GM18909 (cell line): ENCODE results near the gene BNIP2.
"Not testable (repeated sequence)": the region's sequence is repeated elsewhere in the genome, so short reads cannot be mapped to it uniquely, and the experiment has no call there.

Experiments
- ATAC-seq: cut with Tn5 transposase; IDR thresholded peaks from one replicate; pipeline ENCODE4 v1.9.1; 2021; ENCODE audit warnings: mild to moderate bottlenecking; ENCODE audit not compliant: unreplicated experiment, poor library complexity

Gene BNIP2, protein sequence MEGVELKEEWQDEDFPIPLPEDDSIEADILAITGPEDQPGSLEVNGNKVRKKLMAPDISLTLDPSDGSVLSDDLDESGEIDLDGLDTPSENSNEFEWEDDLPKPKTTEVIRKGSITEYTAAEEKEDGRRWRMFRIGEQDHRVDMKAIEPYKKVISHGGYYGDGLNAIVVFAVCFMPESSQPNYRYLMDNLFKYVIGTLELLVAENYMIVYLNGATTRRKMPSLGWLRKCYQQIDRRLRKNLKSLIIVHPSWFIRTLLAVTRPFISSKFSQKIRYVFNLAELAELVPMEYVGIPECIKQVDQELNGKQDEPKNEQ

DNA sequence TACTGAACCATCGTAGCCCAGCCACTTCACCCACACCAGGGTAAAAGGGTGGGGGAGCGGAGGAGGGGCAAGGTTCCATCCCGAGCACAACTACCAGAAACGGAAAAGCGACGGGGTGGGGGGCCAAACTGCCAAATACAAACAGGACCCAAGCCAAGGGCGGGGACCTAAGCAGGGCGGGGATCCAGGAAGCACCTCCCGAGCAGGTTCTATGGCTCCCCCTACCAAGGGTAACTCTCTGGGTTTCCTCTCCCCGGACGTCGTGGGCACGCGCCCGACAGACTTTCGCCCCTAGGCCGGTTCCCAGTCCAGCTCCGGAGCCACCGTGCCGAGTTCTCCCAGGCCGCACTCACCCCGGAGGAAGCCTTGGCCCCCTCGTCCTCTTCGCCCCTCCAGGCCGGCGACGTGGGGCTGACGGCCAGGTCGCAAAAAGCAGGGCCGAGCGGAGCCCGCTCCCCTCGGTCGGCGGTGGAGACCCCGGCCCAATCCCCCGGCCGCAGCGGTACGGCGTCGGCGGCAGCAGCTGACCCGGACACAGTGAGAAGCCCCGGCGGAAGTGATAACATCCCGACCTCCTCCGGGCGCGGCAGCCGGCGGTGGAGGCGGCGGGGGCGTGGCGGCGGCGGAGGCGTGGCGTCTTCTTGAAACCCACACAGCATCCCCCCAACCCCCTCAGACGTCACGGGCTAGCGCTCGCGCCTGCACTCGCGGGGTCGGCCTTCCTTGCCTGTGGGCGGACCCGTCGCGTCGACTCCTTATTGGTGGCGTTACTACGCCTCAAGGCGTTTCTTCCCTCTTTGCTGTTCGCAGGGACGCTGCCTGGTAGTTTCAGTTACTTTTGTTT is at the start of gene BNIP2:
Gene BNIP2, minus strand, starts transcription at position 539 of the 844 bp plus-strand sequence. CDS start 6,863 bp downstream, outside the sequence.
- peak; percentile 84 for ATAC-seq

GRCh38 chr15:59738676-59739075 is 49.6 kb upstream of the BNIP2 start:
- no peak for ATAC-seq

DNA sequence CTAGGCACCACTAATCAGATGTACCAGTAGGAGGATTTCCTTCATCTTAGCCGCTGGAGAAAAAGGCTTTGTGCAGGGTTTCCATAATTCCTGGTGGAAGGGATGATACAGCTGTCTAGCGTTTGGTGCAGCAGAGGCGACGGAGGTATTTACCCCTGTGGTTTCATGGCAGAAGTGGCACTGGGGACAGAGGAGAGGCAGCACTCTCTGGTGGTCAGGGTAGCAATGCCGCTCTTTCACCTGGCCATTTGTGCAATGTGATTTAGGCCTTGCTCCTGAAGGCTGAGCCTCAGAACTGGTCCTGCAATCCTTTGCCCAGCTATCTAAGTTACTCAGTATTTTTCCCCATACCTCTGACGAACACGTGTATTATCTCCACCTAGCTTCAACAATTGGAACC is 47.1 kb upstream of the BNIP2 start:
- no peak for ATAC-seq

- ATAC-seq: no peak
Observed at GRCh38 chr15:59725151-59725486, 36.0 kb upstream of the BNIP2 start.

- no peak for ATAC-seq
Observed at GRCh38 chr15:59723687-59724346, 34.7 kb upstream of the BNIP2 start.

GRCh38 chr15:59722476-59722875 is 33.4 kb upstream of the BNIP2 start:
- no peak for ATAC-seq

GRCh38 chr15:59722037-59722436 is 32.9 kb upstream of the BNIP2 start:
- no peak for ATAC-seq

DNA sequence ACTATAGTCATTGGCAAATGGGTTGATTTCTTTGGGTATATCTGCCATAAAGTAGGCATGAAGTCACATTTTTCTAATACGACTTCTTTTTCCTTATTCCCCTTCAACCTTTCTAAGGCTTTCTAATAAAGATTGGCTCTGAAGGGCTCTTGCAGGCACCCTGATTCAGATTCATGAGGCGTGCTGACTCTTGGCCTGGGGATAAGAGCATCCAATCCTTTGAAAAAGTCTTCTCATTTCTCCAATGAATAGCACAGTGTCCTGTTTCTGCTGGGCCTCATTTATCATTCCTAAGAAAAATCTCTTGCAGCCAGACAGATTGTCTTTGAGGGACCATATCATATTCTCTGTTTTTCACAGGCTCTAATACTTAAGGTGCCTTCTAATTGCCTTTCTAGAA is 32.3 kb upstream of the BNIP2 start:
- ATAC-seq: no peak

GRCh38 chr15:59713177-59713576 is 24.1 kb upstream of the BNIP2 start:
- no peak for ATAC-seq

- ATAC-seq: no peak
Observed at GRCh38 chr15:59711451-59712243, 22.5 kb upstream of the BNIP2 start.

GRCh38 chr15:59707619-59708018 is 18.5 kb upstream of the BNIP2 start:
- no peak for ATAC-seq

DNA sequence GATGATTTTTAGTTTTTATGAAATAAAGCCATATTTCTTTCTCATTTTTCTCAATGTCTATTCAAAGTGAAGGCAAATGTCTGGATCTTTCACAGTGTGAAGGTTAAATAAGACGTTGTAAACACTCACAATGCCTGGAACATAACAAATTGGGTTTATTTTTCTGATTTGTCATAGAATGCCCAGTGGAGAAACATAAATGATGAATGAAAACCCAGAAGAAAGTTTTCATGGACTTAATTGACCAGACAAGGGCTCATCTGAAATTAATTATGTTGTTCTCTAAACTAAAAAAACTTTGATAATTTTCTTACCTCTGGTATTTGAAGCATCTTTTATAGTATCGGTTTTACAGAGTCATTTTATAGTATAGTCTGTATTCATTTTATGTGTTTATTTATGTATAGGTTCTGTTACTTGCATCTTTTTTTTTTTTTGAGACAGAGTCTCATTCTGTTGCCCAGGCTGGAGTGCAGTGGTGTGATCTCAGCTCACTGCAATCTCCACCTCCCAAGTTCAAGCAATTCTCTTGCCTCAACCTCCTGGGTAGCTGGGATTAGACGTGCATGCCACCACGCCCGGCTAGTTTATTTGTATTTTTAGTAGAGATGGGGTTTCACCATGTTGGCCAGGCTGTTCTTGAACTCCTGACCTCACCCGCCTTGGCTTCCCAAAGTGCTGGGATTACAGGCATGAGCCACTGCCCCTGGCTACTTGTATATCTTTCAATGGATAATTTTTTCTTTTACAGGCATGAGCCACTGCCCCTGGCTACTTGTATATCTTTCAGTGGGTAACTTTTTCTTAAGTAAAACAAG is 15.1 kb upstream of the BNIP2 start:
- no peak for ATAC-seq

- no peak for ATAC-seq
Observed at GRCh38 chr15:59702351-59702750, 13.2 kb upstream of the BNIP2 start.

DNA sequence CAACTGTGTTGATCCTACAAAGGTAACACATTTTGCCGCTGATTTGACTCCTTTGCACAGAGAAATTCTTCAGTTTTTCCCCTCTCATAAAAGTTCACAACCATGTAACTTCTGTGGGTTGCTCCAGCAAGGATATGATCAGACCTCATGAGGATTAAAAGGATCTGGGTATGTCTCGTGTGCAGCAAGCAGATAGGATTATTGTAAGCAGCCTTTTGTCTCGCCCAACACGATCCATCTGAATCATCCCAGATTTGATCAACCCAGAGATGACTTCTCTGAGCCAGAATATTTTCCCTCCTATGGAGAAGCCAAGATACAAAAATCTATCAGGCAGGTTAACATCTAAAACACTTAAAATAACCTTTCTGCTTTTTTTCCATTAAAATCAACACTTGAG is 12.8 kb upstream of the BNIP2 start:
- ATAC-seq: no peak

DNA sequence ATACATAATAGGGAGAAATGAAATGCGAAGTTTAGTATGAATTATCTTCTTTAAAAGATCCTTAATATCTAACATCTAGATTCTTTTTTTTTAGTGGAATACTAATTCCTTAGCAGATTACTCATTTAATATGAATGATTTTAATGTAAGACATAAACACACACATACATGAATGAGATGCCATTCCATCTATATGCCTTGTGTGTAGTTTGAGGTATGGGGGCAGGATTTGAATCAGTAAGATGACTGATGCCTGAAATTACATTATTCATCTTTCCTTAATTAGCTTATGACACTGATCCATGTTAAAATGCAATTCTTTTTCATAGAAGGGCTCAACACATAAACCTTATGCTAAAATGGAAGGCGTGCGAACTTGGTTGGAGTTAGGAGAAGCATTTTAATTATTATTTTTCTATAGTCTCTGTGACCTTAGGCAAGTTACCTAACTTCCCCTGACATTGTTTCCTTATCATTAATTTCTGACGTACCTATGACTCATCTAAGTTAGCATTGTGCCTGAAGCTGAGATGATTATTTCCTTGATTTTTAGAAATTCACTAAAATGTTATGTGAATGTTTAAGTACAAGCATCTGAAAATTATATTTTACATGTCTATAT is 10.8 kb upstream of the BNIP2 start:
- no peak for ATAC-seq

GRCh38 chr15:59698065-59698464 is 8.9 kb upstream of the BNIP2 start:
- ATAC-seq: not testable (repeated sequence)

- no peak for ATAC-seq
Observed at GRCh38 chr15:59696332-59696731, 7.2 kb upstream of the BNIP2 start.

DNA sequence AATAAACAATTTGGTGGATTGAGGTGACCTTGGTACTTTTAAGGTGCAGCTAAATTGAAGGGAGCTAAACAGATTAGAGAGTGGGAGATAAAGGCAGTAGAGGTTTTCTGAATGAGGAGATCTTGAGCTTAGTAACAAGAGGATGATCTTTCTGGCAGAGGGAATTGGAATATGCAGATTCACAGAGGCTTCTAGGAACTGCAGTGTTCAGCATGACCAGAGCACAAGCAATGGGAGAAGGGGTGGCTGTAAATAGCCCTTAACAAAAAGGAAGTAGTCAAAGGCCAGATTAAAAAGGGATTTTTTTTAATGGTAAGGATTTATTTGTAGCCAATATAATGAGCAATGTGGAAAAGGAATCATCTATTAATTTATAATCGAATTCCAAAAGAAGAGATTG is 5.7 kb upstream of the BNIP2 start:
- ATAC-seq: no peak

GRCh38 chr15:59691194-59691805 is 2.2 kb upstream of the BNIP2 start:
- no peak for ATAC-seq
